ENCODE measurements around the gene GPX3. TPM values are rescaled to one million over a fixed set of nuclear protein-coding genes. Genes with fewer than 3 reads are reported as not detected.

The GPX3 gene
- total and polyA plus RNA-seq, 2 of the 8 experiments (the other 6 are each of a cell fraction or from before 2014, with no cell fraction given): 27.8 to 77.9 TPM

GRCh38 chr5:151060742-151061141 is 40.4 kb downstream of the GPX3 start (continued):
- no peak for TF ChIP-seq RXRA (IDR thresholded peaks at IDR 0.05; ENCODE audit: insufficient read depth, low read depth, low read length)
- no peak for TF ChIP-seq ATF3 (IDR thresholded peaks at IDR 0.05; ENCODE audit: insufficient read depth, low read depth, low read length)
- no peak for TF ChIP-seq BACH1 (IDR thresholded peaks at IDR 0.05; ENCODE audit: low read length)
- no peak for TF ChIP-seq SUZ12 (IDR thresholded peaks at IDR 0.05; ENCODE audit: low read length)
- TF ChIP-seq CBX8 (IDR thresholded peaks at IDR 0.05; ENCODE audit: borderline replicate concordance, low read depth, low read length): no peak
- no peak for TF ChIP-seq YY1 (IDR thresholded peaks at IDR 0.05; ENCODE audit: low read depth, low read length)
- TF ChIP-seq NANOG (IDR thresholded peaks at IDR 0.05; ENCODE audit: insufficient read depth, low read depth, low read length, poor library complexity, severe bottlenecking): no peak
